K562 (cell line): ENCODE data around the gene OXNAD1. TPM values are rescaled to one million over a fixed set of nuclear protein-coding genes. Genes with fewer than 3 reads are reported as not detected.
A peak's percentile ranks its signal among the peaks of the same experiment; 100 is the strongest.

Experiments used
- ARID1B ChIP-seq: fragments of 450-650 bp; IDR thresholded peaks from 2 replicates; pipeline ENCODE4 v1.6.1; 2016; ENCODE audit warnings: antibody characterized with exemption, mild to moderate bottlenecking, inconsistent platforms
- ARID2 ChIP-seq: fragments of 450-650 bp; IDR thresholded peaks from 2 replicates; pipeline ENCODE4 v1.6.1; 2017; ENCODE audit warnings: antibody characterized with exemption, mild to moderate bottlenecking
- BCOR ChIP-seq: fragments of 450-650 bp; IDR thresholded peaks from 2 replicates; pipeline ENCODE4 v1.6.1; 2016
- ERF ChIP-seq: fragments of 450-650 bp; formaldehyde crosslinking; IDR thresholded peaks from 2 replicates; pipeline ENCODE4 v1.4.0; 2020; ENCODE audit warnings: mild to moderate bottlenecking, mixed read lengths
- GATAD2A ChIP-seq: fragments of 450-650 bp; IDR thresholded peaks from 2 replicates; pipeline ENCODE4 v1.6.1; 2017
- KDM2B ChIP-seq: fragments of 250-450 bp; sonication (Bioruptor Pico); IDR thresholded peaks from 2 replicates; pipeline ENCODE4 v1.8.0; 2021; ENCODE audit warnings: mild to moderate bottlenecking, moderate library complexity
- MCM5 ChIP-seq: fragments of 450-650 bp; IDR thresholded peaks from 2 replicates; pipeline ENCODE4 v1.6.1; 2016; ENCODE audit warnings: low read depth
- NBN ChIP-seq: fragments of 450-650 bp; IDR thresholded peaks from 2 replicates; pipeline ENCODE4 v1.6.1; 2016; ENCODE audit warnings: low read depth, mild to moderate bottlenecking
- NCOA6 ChIP-seq: fragments of 450-650 bp; IDR thresholded peaks from 2 replicates; pipeline ENCODE4 v1.6.1; 2017; ENCODE audit warnings: mild to moderate bottlenecking
- NFIX ChIP-seq: fragments of 250-450 bp; sonication (Bioruptor Pico); IDR thresholded peaks from 2 replicates; pipeline ENCODE4 v1.4.0; 2020; ENCODE audit warnings: low read depth, mild to moderate bottlenecking, moderate library complexity
- RNF219 ChIP-seq: fragments of 250-450 bp; sonication (Bioruptor Pico); IDR thresholded peaks from 2 replicates; pipeline ENCODE4 v1.5.0; 2022; ENCODE audit warnings: mild to moderate bottlenecking
- SIX5 ChIP-seq, 2 experiments: IDR thresholded peaks; 2 replicates each; pipeline ENCODE4 v1.6.1; 2011; ENCODE audit warnings: low read length in 2 of 2, borderline replicate concordance in 1 of 2, low read depth in 1 of 2, mild to moderate bottlenecking in 1 of 2, moderate library complexity in 1 of 2; ENCODE audit not compliant: insufficient read depth in 1 of 2
- SMARCA4 ChIP-seq: fragments of 450-650 bp; IDR thresholded peaks from 2 replicates; pipeline ENCODE4 v1.6.1; 2016
- TAL1 ChIP-seq: fragments of 450-650 bp; IDR thresholded peaks from 2 replicates; pipeline ENCODE4 v1.6.1; 2016; ENCODE audit warnings: mild to moderate bottlenecking
- TCF7 ChIP-seq: sonication (generic); IDR thresholded peaks from 2 replicates; pipeline ENCODE4 v1.6.1; 2016; ENCODE audit warnings: antibody characterized with exemption, borderline replicate concordance
- THRAP3 ChIP-seq: fragments of 450-650 bp; IDR thresholded peaks from 2 replicates; pipeline ENCODE4 v1.6.1; 2016; ENCODE audit warnings: mild to moderate bottlenecking, inconsistent platforms, borderline replicate concordance
- TOE1 ChIP-seq, 2 experiments: fragments of 450-650 bp in 1 of 2; sonication (generic) in 1 of 2; formaldehyde crosslinking in 1 of 2; IDR thresholded peaks; 2 replicates each; pipeline versions ENCODE4 v1.7.1 to v1.8.0; 2016 to 2022; ENCODE audit warnings: borderline replicate concordance in 2 of 2, mild to moderate bottlenecking in 2 of 2, antibody characterized with exemption in 1 of 2, inconsistent platforms in 1 of 2, low read depth in 1 of 2, missing genetic modification reagents in 1 of 2, moderate library complexity in 1 of 2
- USF1 ChIP-seq: sonication (generic); formaldehyde crosslinking; IDR thresholded peaks from 2 replicates; pipeline ENCODE4 v1.9.0; 2022; ENCODE audit warnings: mild to moderate bottlenecking, missing genetic modification reagents
- VEZF1 ChIP-seq: fragments of 200-800 bp; sonication (Bioruptor generic); IDR thresholded peaks from 2 replicates; pipeline ENCODE4 v1.6.1; 2017; ENCODE audit warnings: missing genetic modification characterization, missing compliant biosample characterization
- WHSC1 ChIP-seq: IDR thresholded peaks from one replicate; pipeline ENCODE4 v1.6.1; 2012; ENCODE audit warnings: low read length, control low read depth, inconsistent platforms
- ZBTB1 ChIP-seq: sonication (generic); formaldehyde crosslinking; IDR thresholded peaks from 2 replicates; pipeline ENCODE4 v1.8.1; 2023; ENCODE audit warnings: missing genetic modification reagents, low read depth, mild to moderate bottlenecking, borderline replicate concordance
- ZNF184 ChIP-seq: sonication (generic); formaldehyde crosslinking; IDR thresholded peaks from 2 replicates; pipeline ENCODE4 v1.5.0; 2020; ENCODE audit warnings: missing genetic modification reagents
- ZNF395 ChIP-seq: fragments of 200-800 bp; sonication (Bioruptor generic); IDR thresholded peaks from 2 replicates; pipeline ENCODE4 v1.6.1; 2017; ENCODE audit warnings: missing genetic modification characterization, missing compliant biosample characterization
- ZNF561 ChIP-seq: fragments of 450-650 bp; formaldehyde crosslinking; conservative IDR thresholded peaks from 2 replicates; pipeline ENCODE4 v1.4.0; 2020; ENCODE audit warnings: mild to moderate bottlenecking, moderate library complexity
- ZSCAN32 ChIP-seq: fragments of 450-650 bp; formaldehyde crosslinking; IDR thresholded peaks from 2 replicates; pipeline ENCODE4 v1.4.0; 2020; ENCODE audit warnings: mild to moderate bottlenecking, moderate library complexity
- polyA plus RNA-seq, 8 experiments: library from polyadenylated mRNA; depleted of rRNA in 4 of 8; stranded (reverse) in 5 of 8; unstranded in 3 of 8; fragments of >200 nt; fragmentation: Nextera tagmentation in 2 of 8; fragmentation: Illumina TruSeq in 1 of 8; extraction: Ambion mirVana in 2 of 8; extraction: Trizol in 1 of 8; gene quantifications; 2 replicates each; pipeline versions ENCODE4 v1.2.1 to v1.2.3, GENCODE V29; 2011 to 2014; ENCODE audit warnings: inconsistent platforms in 1 of 8, missing spikeins in 1 of 8
- total RNA-seq, 7 experiments: library from RNA; depleted of rRNA in 6 of 7; stranded (reverse); fragments of >200 nt in 6 of 7; fragmentation: Illumina TruSeq in 2 of 7; extraction: Trizol in 2 of 7; gene quantifications; 2 replicates each; pipeline versions ENCODE4 v1.2.1 to v1.2.3, GENCODE V29; 2011 to 2021; ENCODE audit warnings: low replicate concordance in 1 of 7

The OXNAD1 gene
- total and polyA plus RNA-seq, 9 of the 15 experiments (the other 6 are each of a cell fraction or from before 2014, with no cell fraction given) = 12.8 to 44.4 (median 41.1) TPM

DNA sequence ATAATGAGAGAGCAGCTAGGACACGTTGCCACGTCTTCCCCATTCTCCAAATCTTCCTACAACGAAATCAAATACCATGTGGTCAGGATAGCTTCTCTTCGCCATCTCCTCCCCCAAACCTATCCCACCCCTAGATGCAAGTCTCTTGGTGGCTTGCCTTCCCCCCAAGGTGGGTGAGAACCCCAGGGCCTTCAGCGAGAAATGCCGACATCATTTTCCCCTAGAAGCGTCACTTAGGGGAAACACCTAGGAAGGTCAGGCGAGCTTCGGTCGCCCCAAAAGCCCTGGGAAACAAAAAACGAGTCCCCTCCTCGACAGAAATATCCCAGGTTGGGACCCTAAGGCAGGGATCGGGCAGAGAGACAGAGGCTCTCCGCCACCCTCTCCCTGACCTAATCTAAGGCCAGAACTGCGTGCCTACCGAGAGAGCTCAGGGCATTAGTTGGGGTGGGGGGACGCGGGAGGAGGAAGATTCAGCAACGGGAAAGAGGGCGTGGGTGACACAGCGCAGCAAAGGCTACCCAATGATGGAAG lies 771 bp upstream of the OXNAD1 start (continued):
- TF ChIP-seq RNF219 (CRISPR knock-in tag) = no peak
- TF ChIP-seq NCOA6 = no peak
- TF ChIP-seq USF1 (CRISPR knock-in tag) = peak; percentile 23; the same call in 1 of the 2 replicates
- TF ChIP-seq NFIX = no peak
- no peak for TF ChIP-seq ERF
- no peak for TF ChIP-seq ZNF395 (CRISPR knock-in tag)
- no peak for TF ChIP-seq THRAP3
- TF ChIP-seq VEZF1 = peak; percentile 65
- TF ChIP-seq SIX5 (IDR thresholded peaks at IDR 0.05; ENCODE audit: borderline replicate concordance in 1 of 2, insufficient read depth in 1 of 2, low read depth in 1 of 2, low read length in 2 of 2) = no peak
- TF ChIP-seq BCOR = 0 out of 2 replicates have a peak, but pooled peaks have one; percentile 6
- 0 out of 2 replicates have a peak, but pooled peaks have one; percentile 31 for TF ChIP-seq SMARCA4
- no peak for TF ChIP-seq WHSC1
- no peak for TF ChIP-seq ZSCAN32 (CRISPR knock-in tag)
- no peak for TF ChIP-seq ZNF184 (CRISPR knock-in tag)
- TF ChIP-seq GATAD2A = no peak
- no peak for TF ChIP-seq TAL1
- no peak for TF ChIP-seq TCF7
- TF ChIP-seq ARID1B = no peak
- TF ChIP-seq ARID2 = 0 out of 2 replicates have a peak, but pooled peaks have one; percentile 3
- TF ChIP-seq ZNF561 (CRISPR knock-in tag) = no peak
- TF ChIP-seq KDM2B (CRISPR knock-in tag) = no peak
- TF ChIP-seq NBN = no peak
- no peak for TF ChIP-seq ZBTB1
- no peak for TF ChIP-seq TOE1 (IDR thresholded peaks at IDR 0.05; ENCODE audit: borderline replicate concordance)
- TF ChIP-seq TOE1 (CRISPR knock-in tag; IDR thresholded peaks at IDR 0.05; ENCODE audit: borderline replicate concordance, low read depth) = no peak
- TF ChIP-seq MCM5 = no peak
